SK-N-SH (cell line): ENCODE results near the gene YOD1. TPM values are rescaled to one million over a fixed set of nuclear protein-coding genes. Genes with fewer than 3 reads are reported as not detected.

ENCODE experiments used
- CTCF ChIA-PET: fragments of 300-600, 350-600 bp; formaldehyde crosslinking; extraction: SDS; loops from one replicate; lab custom pipeline; 2021; lab: Yijun Ruan, JAX
- POLR2A ChIA-PET: fragments of 350-600 bp; sonication (Branson Sonifier 250); formaldehyde crosslinking; extraction: SDS; loops from one replicate; lab custom pipeline; 2020; ENCODE audit warnings: antibody characterized with exemption, inconsistent platforms; lab: Yijun Ruan, JAX
- DNase-seq: peaks from one replicate; pipeline ENCODE4 v3.0.0; 2012
- H2AFZ ChIP-seq: fragments of 200-600 bp; sonication (generic); 2 replicates; pipeline ENCODE4 v1.8.1; 2016; ENCODE audit warnings: antibody characterized with exemption, mild to moderate bottlenecking, low read depth
- H3F3A ChIP-seq: fragments of 200-600 bp; sonication (generic); replicated peaks from 2 replicates; pipeline ENCODE3; 2016; ENCODE audit warnings: antibody characterized with exemption, mild to moderate bottlenecking; ENCODE audit not compliant: insufficient read depth
- H3K27ac ChIP-seq, 2 experiments: fragments of 200-500 bp in 1 of 2; fragments of 200-600 bp in 1 of 2; sonication (Bioruptor generic) in 1 of 2; sonication (generic), shearing (Covaris generic) in 1 of 2; 2 replicates each; pipeline versions ENCODE4 v1.5.1 to v1.6.1; 2014 to 2016; ENCODE audit warnings: low read depth in 2 of 2, inconsistent platforms in 1 of 2, low read length in 1 of 2, mild to moderate bottlenecking in 1 of 2, mixed read lengths in 1 of 2
- H3K27me3 ChIP-seq: fragments of 200-600 bp; sonication (generic), shearing (Covaris generic); 2 replicates; pipeline ENCODE4 v1.6.1; 2016; ENCODE audit warnings: mixed run types; ENCODE audit not compliant: insufficient read depth
- H3K36me3 ChIP-seq, 2 experiments: fragments of 200-500 bp in 1 of 2; fragments of 200-600 bp in 1 of 2; sonication (Bioruptor generic) in 1 of 2; sonication (generic) in 1 of 2; replicated peaks in 1 of 2; 2 replicates each; pipeline versions ENCODE3 to v1.5.1; 2014 to 2016; ENCODE audit warnings: low read length in 1 of 2, mild to moderate bottlenecking in 1 of 2; ENCODE audit not compliant: insufficient read depth in 2 of 2, control insufficient read depth in 1 of 2
- H3K4me1 ChIP-seq, 2 experiments: fragments of 200-500 bp in 1 of 2; fragments of 200-600 bp in 1 of 2; sonication (Bioruptor generic) in 1 of 2; sonication (generic), shearing (Covaris generic) in 1 of 2; 2 replicates each; pipeline versions ENCODE4 v1.5.1 to v1.6.1; 2014 to 2016; ENCODE audit warnings: low read depth in 1 of 2, low read length in 1 of 2, mixed run types in 1 of 2; ENCODE audit not compliant: insufficient read depth in 2 of 2, control insufficient read depth in 1 of 2
- H3K4me2 ChIP-seq: fragments of 200-600 bp; sonication (generic), shearing (Covaris generic); 2 replicates; pipeline ENCODE4 v1.6.1; 2017; ENCODE audit warnings: mixed run types
- H3K4me3 ChIP-seq, 2 experiments: fragments of 200-500 bp in 1 of 2; fragments of 200-600 bp in 1 of 2; sonication (Bioruptor generic) in 1 of 2; sonication (generic), shearing (Covaris generic) in 1 of 2; 2 replicates each; pipeline versions ENCODE4 v1.5.1 to v1.8.1; 2014 to 2016; ENCODE audit warnings: low read depth in 2 of 2, inconsistent platforms in 1 of 2, low read length in 1 of 2, mild to moderate bottlenecking in 1 of 2, mixed read lengths in 1 of 2, moderate library complexity in 1 of 2
- H3K79me2 ChIP-seq: fragments of 200-600 bp; sonication (generic); 2 replicates; pipeline ENCODE4 v1.8.1; 2017; ENCODE audit warnings: mild to moderate bottlenecking; ENCODE audit not compliant: insufficient read depth
- H3K9ac ChIP-seq: fragments of 200-600 bp; sonication (generic); 2 replicates; pipeline ENCODE4 v1.6.1; 2017; ENCODE audit warnings: mixed run types
- H3K9me2 ChIP-seq: fragments of 200-600 bp; sonication (generic); 2 replicates; pipeline ENCODE4 v1.6.1; 2017; ENCODE audit warnings: mixed run types
- H3K9me3 ChIP-seq: fragments of 200-600 bp; sonication (generic); 2 replicates; pipeline ENCODE4 v1.6.1; 2017; ENCODE audit warnings: mixed run types, mild to moderate bottlenecking, moderate library complexity
- H4K20me1 ChIP-seq: fragments of 200-600 bp; sonication (generic); 2 replicates; pipeline ENCODE4 v1.6.1; 2017; ENCODE audit warnings: mild to moderate bottlenecking, mixed run types; ENCODE audit not compliant: insufficient read depth
- CTCF ChIP-seq: fragments of 200-600 bp; sonication (generic); IDR thresholded peaks from 2 replicates; pipeline ENCODE4 v1.6.1; 2017; ENCODE audit warnings: antibody characterized with exemption, mild to moderate bottlenecking, moderate library complexity
- EZH2phosphoT487 ChIP-seq: fragments of 200-600 bp; sonication (generic); IDR thresholded peaks from 2 replicates; pipeline ENCODE4 v1.6.1; 2017; ENCODE audit warnings: low read depth, mixed run types, mild to moderate bottlenecking, antibody characterized with exemption, moderate library complexity, borderline replicate concordance
- FOSL2 ChIP-seq: IDR thresholded peaks from 2 replicates; pipeline ENCODE4 v1.4.0; 2012; ENCODE audit warnings: low read depth, mild to moderate bottlenecking, moderate library complexity, borderline replicate concordance
- FOXM1 ChIP-seq: IDR thresholded peaks from 2 replicates; pipeline ENCODE4 v1.4.0; 2012; ENCODE audit warnings: low read depth, mild to moderate bottlenecking
- GABPA ChIP-seq: IDR thresholded peaks from 2 replicates; pipeline ENCODE4 v1.4.0; 2012; ENCODE audit warnings: low read depth, mild to moderate bottlenecking
- GATA2 ChIP-seq: sonication (generic); formaldehyde crosslinking; IDR thresholded peaks from 2 replicates; pipeline ENCODE4 v1.5.0; 2020; ENCODE audit warnings: mild to moderate bottlenecking, missing genetic modification reagents
- IRF3 ChIP-seq: fragments of 150-350 bp; IDR thresholded peaks from 2 replicates; pipeline ENCODE4 v1.6.1; 2016; ENCODE audit warnings: mild to moderate bottlenecking, low read depth, low read length
- JUND ChIP-seq: IDR thresholded peaks from 2 replicates; pipeline ENCODE4 v1.4.0; 2012
- NFIC ChIP-seq: IDR thresholded peaks from 2 replicates; pipeline ENCODE4 v1.4.0; 2012; ENCODE audit warnings: borderline replicate concordance
- NRF1 ChIP-seq: IDR thresholded peaks from 2 replicates; pipeline ENCODE4 v1.6.1; 2012; ENCODE audit warnings: low read depth, mild to moderate bottlenecking, low read length
- POLR2AphosphoS5 ChIP-seq: IDR thresholded peaks from 2 replicates; pipeline ENCODE4 v1.6.1; 2012; ENCODE audit warnings: low read depth, low read length
- REST ChIP-seq: IDR thresholded peaks from 2 replicates; pipeline ENCODE4 v1.6.1; 2012; ENCODE audit warnings: mild to moderate bottlenecking, low read depth, low read length, moderate library complexity
- SIN3A ChIP-seq: IDR thresholded peaks from 2 replicates; pipeline ENCODE4 v1.6.1; 2012; ENCODE audit warnings: low read depth, mild to moderate bottlenecking, low read length, moderate library complexity, borderline replicate concordance
- SMC3 ChIP-seq: IDR thresholded peaks from 2 replicates; pipeline ENCODE4 v1.6.1; 2012; ENCODE audit warnings: low read depth, low read length, improper control_type of control experiment
- TAF1 ChIP-seq: IDR thresholded peaks from 2 replicates; pipeline ENCODE4 v1.6.1; 2012; ENCODE audit warnings: low read depth, mild to moderate bottlenecking, low read length, moderate library complexity, borderline replicate concordance
- USF1 ChIP-seq: IDR thresholded peaks from 2 replicates; pipeline ENCODE4 v1.4.0; 2012; ENCODE audit warnings: low read depth, borderline replicate concordance
- ZBTB33 ChIP-seq: IDR thresholded peaks from 2 replicates; pipeline ENCODE4 v1.4.0; 2012; ENCODE audit warnings: low read depth, borderline replicate concordance
- WGBS: methylation state at CpG from one replicate; pipeline ENCODE4 v1.1.6; 2017; ENCODE audit warnings: low lambda C conversion rate; 5-methylcytosine and 5-hydroxymethylcytosine counted together
- polyA plus RNA-seq, 3 experiments: library from polyadenylated mRNA; depleted of rRNA; stranded (reverse); fragments of >200 nt; gene quantifications; 2 replicates each; pipeline ENCODE4 v1.2.3, GENCODE V29; 2012

The YOD1 gene
- polyA plus RNA-seq, 1 of the 3 experiments (the other 2 are of a cell fraction), result 0.79 TPM

- 53% methylated on average over 2 of the region's 2 CpGs for WGBS
- Histone ChIP-seq H3K4me2 (no peak overlapping the region), H3K27ac (no peak overlapping the region), H3K4me3 (no peak overlapping the region), H3F3A (no peaks in the 10 kb centered on the region), H3K9ac (no peak overlapping the region), H3K9me2 (no peaks in the 10 kb centered on the region), H3K36me3 (no peaks in the 10 kb centered on the region), H4K20me1 (no peaks in the 10 kb centered on the region), H3K4me1 (peaks cover 0 to 11% of the 10 kb centered on the region in 2 experiments; a peak in 2 of 4 replicates), H3K27me3 (no peaks in the 10 kb centered on the region), H3K79me2 (no peaks in the 10 kb centered on the region), H2AFZ (no peak overlapping the region), H3K9me3 (no peaks in the 10 kb centered on the region)
- DNase-seq, result no peak
- TF ChIP-seq NFIC, result no peak
- no peak for TF ChIP-seq TAF1
- no peak for TF ChIP-seq POLR2AphosphoS5
- no peak for TF ChIP-seq EZH2phosphoT487
- no peak for TF ChIP-seq REST
- no peak for TF ChIP-seq NRF1
- no peak for TF ChIP-seq FOSL2
- no peak for TF ChIP-seq JUND
- no peak for TF ChIP-seq USF1
- no peak for TF ChIP-seq FOXM1
- no peak for TF ChIP-seq SMC3
- TF ChIP-seq IRF3, result no peak
- no peak for TF ChIP-seq SIN3A
- TF ChIP-seq GABPA, result no peak
- TF ChIP-seq CTCF, result no peak
- TF ChIP-seq ZBTB33, result no peak
- TF ChIP-seq GATA2 (CRISPR knock-in tag), result no peak
- CTCF ChIA-PET, result interaction anchor here (0.9 to 1.9 kb wide), 2 partner anchors 15 to 31 kb away, joined by 3 to 6 read pairs; no protein-coding TSS in a partner anchor
- POLR2A ChIA-PET, result no interaction called here
Measured at GRCh38 chr1:207019161-207019560, 31.8 kb downstream of the YOD1 start.
